ENCODE results near the gene SPAG9. TPM values are rescaled to one million over a fixed set of nuclear protein-coding genes. Genes with fewer than 3 reads are reported as not detected.

The SPAG9 gene
- total RNA-seq, 1 experiment from 2014 or later: 129 TPM

DNA sequence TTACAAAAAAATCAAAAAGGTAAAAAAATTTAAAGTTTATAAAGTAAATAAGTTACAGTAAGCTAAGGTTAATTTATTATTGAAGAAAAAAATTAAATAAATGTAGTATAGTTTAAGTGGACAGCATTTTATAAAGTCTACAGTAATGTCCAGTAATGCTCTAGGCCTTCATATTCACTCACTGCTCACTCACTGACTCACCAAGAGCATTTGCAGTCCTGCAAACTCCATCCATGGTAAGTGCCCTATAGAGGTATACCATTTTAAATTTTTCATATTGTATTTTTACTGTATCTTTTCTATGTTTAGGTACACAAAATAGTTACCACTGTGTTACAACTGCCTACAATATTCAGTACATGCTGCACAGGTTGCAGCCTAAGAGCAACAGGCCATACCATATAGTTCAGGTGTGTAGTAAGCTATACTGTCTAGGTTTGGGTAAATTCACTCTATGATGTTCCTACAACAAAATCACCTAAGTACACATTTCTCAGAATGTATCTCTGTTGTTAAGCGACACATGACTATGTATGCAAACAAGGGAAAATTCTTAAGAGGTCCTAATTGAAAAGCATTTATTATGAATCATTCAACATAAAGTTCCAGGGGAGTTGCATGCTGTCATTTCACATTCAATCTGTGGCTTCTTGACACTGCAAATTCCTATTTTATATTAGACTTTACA is 92.3 kb downstream of the SPAG9 start:
- Mint-ChIP-seq H3K4me1 (ENCODE audit: low read depth, unreplicated experiment) (no peaks in the 10 kb centered on the region), H3K27me3 (ENCODE audit: unreplicated experiment) (no peaks in the 10 kb centered on the region), H3K27ac (ENCODE audit: unreplicated experiment) (no peak overlapping the region), H3K36me3 (ENCODE audit: insufficient read depth, unreplicated experiment) (peaks cover 16% of the 10 kb centered on the region), H3K9me3 (ENCODE audit: low read depth, unreplicated experiment) (no peaks in the 10 kb centered on the region), H3K4me3 (ENCODE audit: low read depth, unreplicated experiment) (no peak overlapping the region)
- no TSS peak for BruUV-seq (replicated peaks)
- intact Hi-C loops (cut with micrococcal nuclease; ENCODE audit: unreplicated experiment): no loop called here
- CTCF ChIA-PET: interaction anchor here (0.6 kb wide), 3 partner anchors 14 to 340 kb away, joined by 3 to 4 read pairs (median 4); no protein-coding TSS in a partner anchor
- TF ChIP-seq, protein P1, sequence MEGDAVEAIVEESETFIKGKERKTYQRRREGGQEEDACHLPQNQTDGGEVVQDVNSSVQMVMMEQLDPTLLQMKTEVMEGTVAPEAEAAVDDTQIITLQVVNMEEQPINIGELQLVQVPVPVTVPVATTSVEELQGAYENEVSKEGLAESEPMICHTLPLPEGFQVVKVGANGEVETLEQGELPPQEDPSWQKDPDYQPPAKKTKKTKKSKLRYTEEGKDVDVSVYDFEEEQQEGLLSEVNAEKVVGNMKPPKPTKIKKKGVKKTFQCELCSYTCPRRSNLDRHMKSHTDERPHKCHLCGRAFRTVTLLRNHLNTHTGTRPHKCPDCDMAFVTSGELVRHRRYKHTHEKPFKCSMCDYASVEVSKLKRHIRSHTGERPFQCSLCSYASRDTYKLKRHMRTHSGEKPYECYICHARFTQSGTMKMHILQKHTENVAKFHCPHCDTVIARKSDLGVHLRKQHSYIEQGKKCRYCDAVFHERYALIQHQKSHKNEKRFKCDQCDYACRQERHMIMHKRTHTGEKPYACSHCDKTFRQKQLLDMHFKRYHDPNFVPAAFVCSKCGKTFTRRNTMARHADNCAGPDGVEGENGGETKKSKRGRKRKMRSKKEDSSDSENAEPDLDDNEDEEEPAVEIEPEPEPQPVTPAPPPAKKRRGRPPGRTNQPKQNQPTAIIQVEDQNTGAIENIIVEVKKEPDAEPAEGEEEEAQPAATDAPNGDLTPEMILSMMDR (IDR thresholded peaks at IDR 0.05; ENCODE audit: unreplicated experiment): no peak
- no peak for DNase-seq

GRCh38 chr17:51018541-51018940 is 102.1 kb downstream of the SPAG9 start:
- Mint-ChIP-seq H3K9me3 (ENCODE audit: low read depth, unreplicated experiment) (no peaks in the 10 kb centered on the region), H3K27me3 (ENCODE audit: unreplicated experiment) (no peaks in the 10 kb centered on the region), H3K27ac (ENCODE audit: unreplicated experiment) (no peak overlapping the region), H3K4me1 (ENCODE audit: low read depth, unreplicated experiment) (no peaks in the 10 kb centered on the region), H3K4me3 (ENCODE audit: low read depth, unreplicated experiment) (no peak overlapping the region), H3K36me3 (ENCODE audit: insufficient read depth, unreplicated experiment) (no peaks in the 10 kb centered on the region)
- CTCF ChIA-PET: no interaction called here
- DNase-seq: no peak
- no TSS peak for BruUV-seq (replicated peaks)
- intact Hi-C loops (cut with micrococcal nuclease; ENCODE audit: unreplicated experiment): no loop called here
- TF ChIP-seq, protein P1 (IDR thresholded peaks at IDR 0.05; ENCODE audit: unreplicated experiment): no peak

DNA sequence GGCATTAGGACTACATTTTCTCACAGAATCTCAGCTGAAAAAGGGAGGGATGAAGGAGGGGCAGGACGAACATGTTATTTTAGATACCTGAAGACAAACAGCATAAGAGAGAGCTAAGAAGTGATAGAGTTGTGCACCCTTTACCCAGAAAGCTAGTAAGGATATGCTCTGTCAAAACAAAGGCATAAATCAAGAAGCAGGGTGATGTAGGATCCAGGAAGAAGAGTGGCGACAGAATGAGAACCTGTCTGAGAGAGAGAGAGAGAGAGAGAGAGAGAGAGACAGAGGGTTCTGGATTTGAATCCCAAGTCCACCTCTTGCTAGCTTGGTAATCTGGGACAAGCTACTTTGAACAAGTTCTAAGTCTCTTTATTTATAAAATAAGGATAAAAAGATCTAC is 103.4 kb downstream of the SPAG9 start:
- intact Hi-C loops (cut with micrococcal nuclease; ENCODE audit: unreplicated experiment): no loop called here
- no TSS peak for BruUV-seq (replicated peaks)
- Mint-ChIP-seq H3K27me3 (ENCODE audit: unreplicated experiment) (no peaks in the 10 kb centered on the region), H3K9me3 (ENCODE audit: low read depth, unreplicated experiment) (no peaks in the 10 kb centered on the region), H3K27ac (ENCODE audit: unreplicated experiment) (no peak overlapping the region), H3K4me1 (ENCODE audit: low read depth, unreplicated experiment) (no peaks in the 10 kb centered on the region), H3K36me3 (ENCODE audit: insufficient read depth, unreplicated experiment) (no peaks in the 10 kb centered on the region), H3K4me3 (ENCODE audit: low read depth, unreplicated experiment) (no peak overlapping the region)
- TF ChIP-seq, protein P1 (IDR thresholded peaks at IDR 0.05; ENCODE audit: unreplicated experiment): no peak
- no peak for DNase-seq
- CTCF ChIA-PET: no interaction called here

DNA sequence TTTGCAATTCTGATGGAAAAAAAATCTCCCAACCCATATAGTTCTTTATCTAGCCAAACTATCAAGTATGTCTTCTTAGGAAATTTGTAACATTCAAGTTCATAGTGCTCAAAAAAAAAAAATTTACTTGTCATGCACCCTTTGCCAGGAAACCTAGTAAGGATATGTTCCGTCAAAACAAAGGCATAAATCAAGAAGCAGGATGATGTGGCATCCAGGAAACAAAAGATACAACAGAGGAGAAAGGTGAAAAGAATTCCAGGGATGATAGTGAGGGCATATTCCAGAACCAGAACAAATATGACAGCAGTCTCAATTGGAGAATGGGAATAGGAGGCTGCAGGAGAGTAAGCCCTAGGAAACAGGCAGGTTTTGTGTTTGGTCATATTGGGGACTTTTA is 104.6 kb downstream of the SPAG9 start:
- intact Hi-C loops (cut with micrococcal nuclease; ENCODE audit: unreplicated experiment): no loop called here
- Mint-ChIP-seq H3K27me3 (ENCODE audit: unreplicated experiment) (no peaks in the 10 kb centered on the region), H3K9me3 (ENCODE audit: low read depth, unreplicated experiment) (no peaks in the 10 kb centered on the region), H3K36me3 (ENCODE audit: insufficient read depth, unreplicated experiment) (no peaks in the 10 kb centered on the region), H3K4me1 (ENCODE audit: low read depth, unreplicated experiment) (no peaks in the 10 kb centered on the region), H3K4me3 (ENCODE audit: low read depth, unreplicated experiment) (no peak overlapping the region), H3K27ac (ENCODE audit: unreplicated experiment) (no peak overlapping the region)
- no TSS peak for BruUV-seq (replicated peaks)
- DNase-seq: no peak
- TF ChIP-seq, protein P1 (IDR thresholded peaks at IDR 0.05; ENCODE audit: unreplicated experiment): no peak
- CTCF ChIA-PET: no interaction called here

All from Calu3 (cell line).